K562 (cell line): ENCODE results near the gene B4GALT5. TPM values are rescaled to one million over a fixed set of nuclear protein-coding genes. Genes with fewer than 3 reads are reported as not detected.

Experiments used
- ETS2 ChIP-seq: IDR thresholded peaks from 2 replicates; pipeline ENCODE4 v1.6.1; 2016; ENCODE audit warnings: borderline replicate concordance, missing genetic modification characterization, mild to moderate bottlenecking, moderate library complexity, missing compliant biosample characterization; ENCODE audit not compliant: poor library complexity, severe bottlenecking
- FOS ChIP-seq: IDR thresholded peaks from 3 replicates; pipeline ENCODE4 v1.6.1; 2011; ENCODE audit not compliant: insufficient read length; ENCODE audit errors: extremely low read depth
- FOSL1 ChIP-seq: fragments of 200-800 bp; sonication (Bioruptor generic); conservative IDR thresholded peaks from 2 replicates; pipeline ENCODE4 v1.6.1; 2016; ENCODE audit warnings: missing genetic modification characterization, missing compliant biosample characterization
- GTF2A2 ChIP-seq: IDR thresholded peaks from 2 replicates; pipeline ENCODE4 v1.6.1; 2016; ENCODE audit warnings: mild to moderate bottlenecking, missing genetic modification characterization, missing compliant biosample characterization
- HDGF ChIP-seq: fragments of 450-650 bp; IDR thresholded peaks from 2 replicates; pipeline ENCODE4 v1.6.1; 2016
- IRF2 ChIP-seq: sonication (generic); formaldehyde crosslinking; IDR thresholded peaks from 2 replicates; pipeline ENCODE4 v1.8.1; 2022; ENCODE audit warnings: mild to moderate bottlenecking, missing genetic modification reagents
- MCM5 ChIP-seq: fragments of 450-650 bp; IDR thresholded peaks from 2 replicates; pipeline ENCODE4 v1.6.1; 2016; ENCODE audit warnings: low read depth
- NCOR1 ChIP-seq: fragments of 450-650 bp; IDR thresholded peaks from 2 replicates; pipeline ENCODE4 v1.6.1; 2016; ENCODE audit warnings: mild to moderate bottlenecking, moderate library complexity
- NR2C1 ChIP-seq, 2 experiments: fragments of 450-650 bp; IDR thresholded peaks; 2 replicates each; pipeline ENCODE4 v1.6.1; 2017; ENCODE audit warnings: mild to moderate bottlenecking in 2 of 2, antibody characterized with exemption in 1 of 2, inconsistent platforms in 1 of 2, missing compliant biosample characterization in 1 of 2, missing genetic modification characterization in 1 of 2
- NRF1 ChIP-seq, 2 experiments: fragments of 450-650 bp; IDR thresholded peaks in 1 of 2; conservative IDR thresholded peaks in 1 of 2; 2 replicates each; pipeline ENCODE4 v1.6.1; 2014; ENCODE audit warnings: mild to moderate bottlenecking in 2 of 2
- ZNF263 ChIP-seq: sonication (generic); formaldehyde crosslinking; IDR thresholded peaks from 2 replicates; pipeline ENCODE4 v1.8.0; 2022; ENCODE audit warnings: mild to moderate bottlenecking, missing genetic modification reagents, borderline replicate concordance
- ZNF311 ChIP-seq: fragments of 250-450 bp; sonication (Bioruptor Pico); IDR thresholded peaks from 2 replicates; pipeline ENCODE4 v1.4.0; 2020; ENCODE audit warnings: mild to moderate bottlenecking, moderate library complexity
- ZNF699 ChIP-seq: fragments of 250-450 bp; sonication (Bioruptor Pico); IDR thresholded peaks from 2 replicates; pipeline ENCODE4 v1.8.0; 2021; ENCODE audit warnings: mild to moderate bottlenecking, moderate library complexity; ENCODE audit not compliant: insufficient replicate concordance
- polyA plus RNA-seq, 8 experiments: library from polyadenylated mRNA; depleted of rRNA in 4 of 8; stranded (reverse) in 5 of 8; unstranded in 3 of 8; fragments of >200 nt; fragmentation: Nextera tagmentation in 2 of 8; fragmentation: Illumina TruSeq in 1 of 8; extraction: Ambion mirVana in 2 of 8; extraction: Trizol in 1 of 8; gene quantifications; 2 replicates each; pipeline versions ENCODE4 v1.2.1 to v1.2.3, GENCODE V29; 2011 to 2014; ENCODE audit warnings: inconsistent platforms in 1 of 8, missing spikeins in 1 of 8
- total RNA-seq, 7 experiments: library from RNA; depleted of rRNA in 6 of 7; stranded (reverse); fragments of >200 nt in 6 of 7; fragmentation: Illumina TruSeq in 2 of 7; extraction: Trizol in 2 of 7; gene quantifications; 2 replicates each; pipeline versions ENCODE4 v1.2.1 to v1.2.3, GENCODE V29; 2011 to 2021; ENCODE audit warnings: low replicate concordance in 1 of 7
- TF ChIP-seq, protein P1 (sequence below): sonication (generic); formaldehyde crosslinking; IDR thresholded peaks from 2 replicates; pipeline ENCODE4 v1.8.0; 2022; ENCODE audit warnings: mild to moderate bottlenecking, missing genetic modification reagents, borderline replicate concordance
- TF ChIP-seq, protein P2 (sequence below), 2 experiments: fragments of 450-650 bp; conservative IDR thresholded peaks; 2 replicates each; pipeline ENCODE4 v1.6.1; 2017; ENCODE audit warnings: mild to moderate bottlenecking in 2 of 2, moderate library complexity in 2 of 2
- TF ChIP-seq, protein P3 (sequence below): IDR thresholded peaks from 3 replicates; pipeline ENCODE4 v1.6.1; 2011; ENCODE audit warnings: borderline replicate concordance, mild to moderate bottlenecking; ENCODE audit not compliant: insufficient read length, insufficient read depth
- TF ChIP-seq, protein P4 (sequence below): fragments of 450-650 bp; formaldehyde crosslinking; IDR thresholded peaks from 2 replicates; pipeline ENCODE4 v1.4.0; 2020; ENCODE audit warnings: mild to moderate bottlenecking
- TF ChIP-seq, protein P5 (sequence below), 2 experiments: fragments of 450-650 bp in 1 of 2; sonication (generic) in 1 of 2; formaldehyde crosslinking; conservative IDR thresholded peaks; 2 replicates each; pipeline versions ENCODE4 v1.4.0 to v1.8.1; 2020 to 2022; ENCODE audit warnings: mild to moderate bottlenecking in 1 of 2, missing genetic modification reagents in 1 of 2
- TF ChIP-seq, protein P6 (sequence below): sonication (generic); formaldehyde crosslinking; IDR thresholded peaks from 2 replicates; pipeline ENCODE4 v1.8.1; 2022; ENCODE audit warnings: missing genetic modification reagents

Gene B4GALT5
- total and polyA plus RNA-seq, 9 of the 15 experiments (the other 6 are each of a cell fraction or from before 2014, with no cell fraction given) = 8.5 to 32.6 (median 23.4) TPM

DNA sequence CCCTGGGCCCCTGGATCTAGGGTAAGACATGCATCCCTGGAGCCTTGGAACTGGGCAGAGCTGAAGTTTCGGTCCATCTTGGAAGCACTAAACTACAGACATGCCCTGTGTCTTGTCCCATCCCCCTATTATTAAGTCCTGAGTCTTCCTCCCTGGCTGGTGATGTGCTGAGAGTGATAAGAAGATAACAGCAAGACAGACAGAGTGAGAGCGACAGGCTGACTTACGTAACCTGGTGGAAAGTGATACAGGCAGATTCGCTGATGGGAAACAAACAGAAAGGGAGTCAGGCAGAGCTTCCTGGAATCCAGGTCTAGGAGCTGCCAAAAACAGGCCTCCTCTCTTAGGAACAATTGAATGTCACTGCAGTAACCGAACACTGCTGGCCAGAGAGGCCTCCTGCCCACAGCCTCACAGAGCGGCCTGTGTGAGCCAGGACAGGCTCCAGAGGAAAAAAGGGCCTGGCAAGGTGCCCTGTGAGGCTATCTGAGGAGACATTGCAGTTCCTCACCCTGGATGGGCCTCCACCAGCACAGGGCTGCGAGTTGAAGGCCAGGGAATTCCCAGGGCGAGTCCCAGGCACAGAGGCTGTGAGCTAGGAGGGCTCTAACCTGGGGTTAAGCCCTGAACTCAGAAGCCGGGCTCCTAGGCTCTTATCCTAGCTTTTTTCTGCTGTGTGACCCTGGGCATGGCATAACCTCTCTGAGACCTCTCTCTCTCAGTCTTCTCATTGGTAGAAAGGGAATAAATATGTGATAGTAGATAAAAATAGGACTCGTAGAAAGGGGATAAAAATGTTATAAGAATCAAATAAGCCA lies 34.2 kb upstream of the B4GALT5 start (continued):
- TF ChIP-seq, protein P1, sequence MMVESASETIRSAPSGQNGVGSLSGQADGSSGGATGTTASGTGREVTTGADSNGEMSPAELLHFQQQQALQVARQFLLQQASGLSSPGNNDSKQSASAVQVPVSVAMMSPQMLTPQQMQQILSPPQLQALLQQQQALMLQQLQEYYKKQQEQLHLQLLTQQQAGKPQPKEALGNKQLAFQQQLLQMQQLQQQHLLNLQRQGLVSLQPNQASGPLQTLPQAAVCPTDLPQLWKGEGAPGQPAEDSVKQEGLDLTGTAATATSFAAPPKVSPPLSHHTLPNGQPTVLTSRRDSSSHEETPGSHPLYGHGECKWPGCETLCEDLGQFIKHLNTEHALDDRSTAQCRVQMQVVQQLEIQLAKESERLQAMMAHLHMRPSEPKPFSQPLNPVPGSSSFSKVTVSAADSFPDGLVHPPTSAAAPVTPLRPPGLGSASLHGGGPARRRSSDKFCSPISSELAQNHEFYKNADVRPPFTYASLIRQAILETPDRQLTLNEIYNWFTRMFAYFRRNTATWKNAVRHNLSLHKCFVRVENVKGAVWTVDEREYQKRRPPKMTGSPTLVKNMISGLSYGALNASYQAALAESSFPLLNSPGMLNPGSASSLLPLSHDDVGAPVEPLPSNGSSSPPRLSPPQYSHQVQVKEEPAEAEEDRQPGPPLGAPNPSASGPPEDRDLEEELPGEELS (CRISPR knock-in tag) = no peak
- TF ChIP-seq ZNF699 (CRISPR knock-in tag) (no peak), GTF2A2 (peak; percentile 53; the same call in 1 of the 2 replicates), FOS (no peak), ZNF311 (CRISPR knock-in tag) (no peak), ZNF263 (CRISPR knock-in tag) (no peak), HDGF (no peak), NR2C1 (IDR thresholded peaks at IDR 0.05) (no peak), NR2C1 (tag; IDR thresholded peaks at IDR 0.05) (peak; percentile 20; the same call in 1 of the 2 replicates), FOSL1 (tag) (peak; percentile 49; the same call in 1 of the 2 replicates), ETS2 (tag) (no peak), IRF2 (CRISPR knock-in tag) (no peak), NCOR1 (peak; percentile 66), NRF1 (conservative IDR thresholded peaks at IDR 0.05 in 1 of 2, IDR thresholded peaks at IDR 0.05 in 1 of 2) (no peak), MCM5 (no peak)
- TF ChIP-seq, protein P2, sequence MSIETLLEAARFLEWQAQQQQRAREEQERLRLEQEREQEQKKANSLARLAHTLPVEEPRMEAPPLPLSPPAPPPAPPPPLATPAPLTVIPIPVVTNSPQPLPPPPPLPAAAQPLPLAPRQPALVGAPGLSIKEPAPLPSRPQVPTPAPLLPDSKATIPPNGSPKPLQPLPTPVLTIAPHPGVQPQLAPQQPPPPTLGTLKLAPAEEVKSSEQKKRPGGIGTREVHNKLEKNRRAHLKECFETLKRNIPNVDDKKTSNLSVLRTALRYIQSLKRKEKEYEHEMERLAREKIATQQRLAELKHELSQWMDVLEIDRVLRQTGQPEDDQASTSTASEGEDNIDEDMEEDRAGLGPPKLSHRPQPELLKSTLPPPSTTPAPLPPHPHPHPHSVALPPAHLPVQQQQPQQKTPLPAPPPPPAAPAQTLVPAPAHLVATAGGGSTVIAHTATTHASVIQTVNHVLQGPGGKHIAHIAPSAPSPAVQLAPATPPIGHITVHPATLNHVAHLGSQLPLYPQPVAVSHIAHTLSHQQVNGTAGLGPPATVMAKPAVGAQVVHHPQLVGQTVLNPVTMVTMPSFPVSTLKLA (conservative IDR thresholded peaks at IDR 0.05) = no peak
- TF ChIP-seq, protein P3, sequence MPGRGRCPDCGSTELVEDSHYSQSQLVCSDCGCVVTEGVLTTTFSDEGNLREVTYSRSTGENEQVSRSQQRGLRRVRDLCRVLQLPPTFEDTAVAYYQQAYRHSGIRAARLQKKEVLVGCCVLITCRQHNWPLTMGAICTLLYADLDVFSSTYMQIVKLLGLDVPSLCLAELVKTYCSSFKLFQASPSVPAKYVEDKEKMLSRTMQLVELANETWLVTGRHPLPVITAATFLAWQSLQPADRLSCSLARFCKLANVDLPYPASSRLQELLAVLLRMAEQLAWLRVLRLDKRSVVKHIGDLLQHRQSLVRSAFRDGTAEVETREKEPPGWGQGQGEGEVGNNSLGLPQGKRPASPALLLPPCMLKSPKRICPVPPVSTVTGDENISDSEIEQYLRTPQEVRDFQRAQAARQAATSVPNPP = no peak
- TF ChIP-seq, protein P4, sequence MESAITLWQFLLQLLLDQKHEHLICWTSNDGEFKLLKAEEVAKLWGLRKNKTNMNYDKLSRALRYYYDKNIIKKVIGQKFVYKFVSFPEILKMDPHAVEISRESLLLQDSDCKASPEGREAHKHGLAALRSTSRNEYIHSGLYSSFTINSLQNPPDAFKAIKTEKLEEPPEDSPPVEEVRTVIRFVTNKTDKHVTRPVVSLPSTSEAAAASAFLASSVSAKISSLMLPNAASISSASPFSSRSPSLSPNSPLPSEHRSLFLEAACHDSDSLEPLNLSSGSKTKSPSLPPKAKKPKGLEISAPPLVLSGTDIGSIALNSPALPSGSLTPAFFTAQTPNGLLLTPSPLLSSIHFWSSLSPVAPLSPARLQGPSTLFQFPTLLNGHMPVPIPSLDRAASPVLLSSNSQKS (CRISPR knock-in tag) = no peak
- TF ChIP-seq, protein P5, sequence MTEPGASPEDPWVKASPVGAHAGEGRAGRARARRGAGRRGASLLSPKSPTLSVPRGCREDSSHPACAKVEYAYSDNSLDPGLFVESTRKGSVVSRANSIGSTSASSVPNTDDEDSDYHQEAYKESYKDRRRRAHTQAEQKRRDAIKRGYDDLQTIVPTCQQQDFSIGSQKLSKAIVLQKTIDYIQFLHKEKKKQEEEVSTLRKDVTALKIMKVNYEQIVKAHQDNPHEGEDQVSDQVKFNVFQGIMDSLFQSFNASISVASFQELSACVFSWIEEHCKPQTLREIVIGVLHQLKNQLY (CRISPR knock-in tag; conservative IDR thresholded peaks at IDR 0.05) = no peak
- TF ChIP-seq, protein P6, sequence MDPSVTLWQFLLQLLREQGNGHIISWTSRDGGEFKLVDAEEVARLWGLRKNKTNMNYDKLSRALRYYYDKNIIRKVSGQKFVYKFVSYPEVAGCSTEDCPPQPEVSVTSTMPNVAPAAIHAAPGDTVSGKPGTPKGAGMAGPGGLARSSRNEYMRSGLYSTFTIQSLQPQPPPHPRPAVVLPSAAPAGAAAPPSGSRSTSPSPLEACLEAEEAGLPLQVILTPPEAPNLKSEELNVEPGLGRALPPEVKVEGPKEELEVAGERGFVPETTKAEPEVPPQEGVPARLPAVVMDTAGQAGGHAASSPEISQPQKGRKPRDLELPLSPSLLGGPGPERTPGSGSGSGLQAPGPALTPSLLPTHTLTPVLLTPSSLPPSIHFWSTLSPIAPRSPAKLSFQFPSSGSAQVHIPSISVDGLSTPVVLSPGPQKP = no peak
